Nephron (organoid): Measurements from ENCODE around the gene SLC31A2.

Source experiments
- H3K27ac Mint-ChIP-seq, 3 experiments: 2 replicates each; pipeline ENCODE4 v1.8.0; 2020; ENCODE audit warnings: mixed read lengths in 3 of 3, mild to moderate bottlenecking in 2 of 3, moderate library complexity in 1 of 3
- H3K27me3 Mint-ChIP-seq: 2 replicates; pipeline ENCODE4 v1.8.0; 2021; ENCODE audit warnings: low read depth, mild to moderate bottlenecking, moderate library complexity, mixed read lengths
- H3K36me3 Mint-ChIP-seq: 2 replicates; pipeline ENCODE4 v1.8.0; 2020; ENCODE audit warnings: low read depth, mixed read lengths
- H3K4me1 Mint-ChIP-seq: 2 replicates; pipeline ENCODE4 v1.8.0; 2020; ENCODE audit warnings: mixed read lengths
- H3K4me3 Mint-ChIP-seq, 3 experiments: 2 replicates each; pipeline ENCODE4 v1.8.0; 2020; ENCODE audit warnings: mild to moderate bottlenecking in 3 of 3, mixed read lengths in 3 of 3, moderate library complexity in 2 of 3
- H3K9me3 Mint-ChIP-seq: 2 replicates; pipeline ENCODE4 v1.8.0; 2020; ENCODE audit warnings: mixed read lengths
- TF ChIP-seq, protein P1 (sequence below), 3 experiments: fragments of 200-600 bp; sonication (generic); IDR thresholded peaks; one replicate each; pipeline ENCODE4 v1.5.0; 2021; ENCODE audit warnings: antibody characterized with exemption in 3 of 3; ENCODE audit not compliant: unreplicated experiment in 3 of 3

The SLC31A2 gene

DNA sequence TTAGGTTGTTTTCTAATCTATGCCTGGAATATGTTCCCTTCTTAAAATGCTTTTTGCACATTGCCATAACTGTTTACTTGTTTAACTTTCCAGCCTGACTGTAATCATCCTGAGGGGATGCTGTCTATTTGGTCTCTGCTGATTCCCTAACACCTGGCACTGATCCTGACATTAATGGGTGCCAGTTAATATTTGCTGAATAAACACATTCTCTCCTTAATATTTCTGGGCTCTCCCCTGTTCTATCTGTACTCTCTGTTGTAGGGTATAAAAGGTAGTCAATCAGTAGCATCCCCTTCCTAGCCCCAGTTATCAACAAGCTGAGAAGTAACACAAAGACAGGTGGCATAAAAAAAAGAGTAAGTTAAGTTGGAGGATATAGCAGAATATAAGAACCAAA, 21.3 kb upstream of the SLC31A2 start:
- Mint-ChIP-seq H3K27me3 (peaks cover 22% of the 10 kb centered on the region), H3K36me3 (no peaks in the 10 kb centered on the region), H3K9me3 (no peaks in the 10 kb centered on the region), H3K4me1 (no peaks in the 10 kb centered on the region), H3K27ac (no peak overlapping the region), H3K4me3 (no peak overlapping the region)
- TF ChIP-seq, protein P1, sequence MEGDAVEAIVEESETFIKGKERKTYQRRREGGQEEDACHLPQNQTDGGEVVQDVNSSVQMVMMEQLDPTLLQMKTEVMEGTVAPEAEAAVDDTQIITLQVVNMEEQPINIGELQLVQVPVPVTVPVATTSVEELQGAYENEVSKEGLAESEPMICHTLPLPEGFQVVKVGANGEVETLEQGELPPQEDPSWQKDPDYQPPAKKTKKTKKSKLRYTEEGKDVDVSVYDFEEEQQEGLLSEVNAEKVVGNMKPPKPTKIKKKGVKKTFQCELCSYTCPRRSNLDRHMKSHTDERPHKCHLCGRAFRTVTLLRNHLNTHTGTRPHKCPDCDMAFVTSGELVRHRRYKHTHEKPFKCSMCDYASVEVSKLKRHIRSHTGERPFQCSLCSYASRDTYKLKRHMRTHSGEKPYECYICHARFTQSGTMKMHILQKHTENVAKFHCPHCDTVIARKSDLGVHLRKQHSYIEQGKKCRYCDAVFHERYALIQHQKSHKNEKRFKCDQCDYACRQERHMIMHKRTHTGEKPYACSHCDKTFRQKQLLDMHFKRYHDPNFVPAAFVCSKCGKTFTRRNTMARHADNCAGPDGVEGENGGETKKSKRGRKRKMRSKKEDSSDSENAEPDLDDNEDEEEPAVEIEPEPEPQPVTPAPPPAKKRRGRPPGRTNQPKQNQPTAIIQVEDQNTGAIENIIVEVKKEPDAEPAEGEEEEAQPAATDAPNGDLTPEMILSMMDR (IDR thresholded peaks at IDR 0.05; ENCODE audit: unreplicated experiment in 3 of 3): no peak

DNA sequence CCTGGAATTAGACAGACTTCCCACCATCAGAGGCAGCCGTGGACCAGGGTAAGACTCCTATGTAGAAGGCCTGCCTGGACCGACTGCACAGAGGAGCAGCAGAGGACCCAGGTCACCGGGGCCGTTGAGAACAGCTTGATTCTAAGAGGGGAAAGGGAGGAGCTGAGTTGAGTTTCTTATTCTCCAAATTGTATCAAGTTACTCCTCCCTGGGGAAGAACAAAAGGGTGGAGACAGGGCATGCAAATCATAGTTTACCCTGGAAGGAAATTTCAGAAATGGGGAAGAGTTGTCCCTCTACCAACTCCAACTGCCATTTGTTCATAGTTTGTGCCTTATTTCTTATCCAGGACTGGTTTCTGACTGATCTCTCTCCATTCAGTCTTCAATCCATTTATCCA, 20.9 kb upstream of the SLC31A2 start:
- H3K27ac Mint-ChIP-seq: no peak overlapping the region
- H3K36me3 Mint-ChIP-seq: no peaks in the 10 kb centered on the region
- TF ChIP-seq, protein P1 (IDR thresholded peaks at IDR 0.05; ENCODE audit: unreplicated experiment in 3 of 3): no peak
- no peak overlapping the region for H3K4me3 Mint-ChIP-seq
- no peaks in the 10 kb centered on the region for H3K9me3 Mint-ChIP-seq
- H3K4me1 Mint-ChIP-seq: no peaks in the 10 kb centered on the region
- H3K27me3 Mint-ChIP-seq: peaks cover 20% of the 10 kb centered on the region

DNA sequence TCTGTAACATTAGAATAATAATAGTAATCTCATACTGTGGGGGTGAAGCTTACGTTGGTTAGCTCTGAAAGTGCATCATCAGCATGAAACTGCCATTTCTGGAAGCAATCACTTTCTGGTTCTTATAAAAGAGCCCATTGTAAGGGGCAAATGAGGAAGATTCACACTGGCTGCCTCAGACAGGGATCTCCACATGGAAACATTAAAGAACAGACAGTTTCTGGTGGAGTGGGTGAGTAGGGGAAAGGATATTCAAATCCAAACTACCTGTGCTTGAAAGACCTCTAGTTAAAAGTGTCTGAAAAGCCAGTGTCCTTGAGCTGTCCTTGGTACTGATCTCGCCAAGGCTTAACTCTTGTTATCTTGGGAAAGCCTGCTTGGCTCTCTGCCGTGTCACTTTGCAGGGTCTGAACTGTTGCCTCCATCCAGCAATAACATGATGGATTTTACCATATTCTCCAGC, 19.1 kb upstream of the SLC31A2 start:
- H3K4me1 Mint-ChIP-seq: no peaks in the 10 kb centered on the region
- no peak overlapping the region for H3K27ac Mint-ChIP-seq
- peaks cover 26% of the 10 kb centered on the region for H3K27me3 Mint-ChIP-seq
- H3K4me3 Mint-ChIP-seq: no peak overlapping the region
- TF ChIP-seq, protein P1 (IDR thresholded peaks at IDR 0.05; ENCODE audit: unreplicated experiment in 3 of 3): no peak
- no peaks in the 10 kb centered on the region for H3K36me3 Mint-ChIP-seq
- H3K9me3 Mint-ChIP-seq: no peaks in the 10 kb centered on the region

DNA sequence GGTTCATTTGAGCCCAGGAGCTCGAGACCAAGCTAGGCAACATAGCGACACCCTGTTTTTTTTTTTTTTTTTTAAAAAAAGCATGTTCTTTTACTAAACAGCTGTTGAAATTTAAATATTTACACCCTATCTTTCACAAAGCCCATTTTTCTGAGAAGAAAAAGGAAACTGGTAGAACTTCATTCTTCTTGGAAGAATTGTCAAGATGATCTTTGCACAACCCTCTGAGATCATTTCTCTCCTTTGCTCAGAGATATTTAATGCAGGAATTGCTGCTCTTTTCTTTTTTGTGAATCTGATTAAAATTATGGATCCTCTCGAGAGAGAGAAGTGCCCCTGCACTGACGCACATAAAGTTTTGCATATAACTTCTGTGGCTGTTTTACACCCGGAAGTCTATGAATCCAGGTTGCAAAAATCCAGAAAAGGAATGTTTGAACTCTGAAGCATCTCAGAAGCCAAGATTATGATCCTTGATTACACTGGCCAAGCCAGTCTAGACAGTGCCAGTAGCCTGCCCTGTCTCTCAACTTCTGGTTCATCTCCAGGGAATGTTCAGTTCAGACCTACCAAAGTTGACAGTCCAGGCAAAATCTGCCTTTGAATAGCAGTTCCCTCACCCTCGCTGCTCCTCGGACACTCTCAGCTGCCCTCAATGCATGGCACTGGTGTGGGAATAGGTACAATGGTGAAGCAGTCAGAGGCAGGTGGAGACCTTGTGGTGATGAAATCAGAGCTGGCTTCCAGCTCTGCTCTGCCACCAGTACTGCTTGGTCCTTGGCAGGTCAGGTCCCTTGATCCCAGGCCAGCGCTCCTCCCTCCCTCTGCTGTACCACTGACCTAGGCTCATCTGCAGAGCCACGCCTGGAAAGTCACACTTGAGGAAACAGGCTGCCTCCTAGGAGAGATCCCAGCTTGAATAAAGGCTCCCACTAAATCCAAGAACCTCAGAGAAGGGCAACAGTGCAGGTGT, 13.3 kb upstream of the SLC31A2 start:
- Mint-ChIP-seq H3K9me3 (peaks cover 10% of the 10 kb centered on the region), H3K27me3 (peaks cover 16% of the 10 kb centered on the region), H3K36me3 (no peaks in the 10 kb centered on the region), H3K4me1 (no peaks in the 10 kb centered on the region), H3K4me3 (no peak overlapping the region), H3K27ac (no peak overlapping the region)
- TF ChIP-seq, protein P1 (IDR thresholded peaks at IDR 0.05; ENCODE audit: unreplicated experiment in 3 of 3): no peak

DNA sequence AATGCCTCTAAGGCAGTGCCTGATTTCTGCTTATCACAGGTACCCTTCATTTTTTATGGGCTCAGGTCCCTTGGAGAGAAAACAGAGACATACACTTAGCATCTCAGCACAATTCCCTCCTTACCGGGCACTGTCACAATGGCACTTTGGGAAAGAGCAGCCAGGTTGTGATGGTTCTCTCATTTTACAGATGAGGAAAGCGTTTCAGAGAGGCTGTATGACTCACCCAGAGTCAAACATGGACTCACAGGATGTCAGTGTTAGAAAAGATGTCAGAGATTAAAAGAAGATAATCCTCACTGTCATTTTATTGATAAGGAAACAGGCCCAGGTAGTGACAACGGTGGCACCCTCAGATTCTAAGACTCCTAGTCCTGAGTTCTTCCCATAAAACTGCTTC, 12.0 kb upstream of the SLC31A2 start:
- TF ChIP-seq, protein P1 (IDR thresholded peaks at IDR 0.05; ENCODE audit: unreplicated experiment in 3 of 3): no peak
- no peaks in the 10 kb centered on the region for H3K36me3 Mint-ChIP-seq
- no peak overlapping the region for H3K27ac Mint-ChIP-seq
- H3K9me3 Mint-ChIP-seq: peaks cover 14% of the 10 kb centered on the region
- no peak overlapping the region for H3K4me3 Mint-ChIP-seq
- H3K27me3 Mint-ChIP-seq: peaks cover 16% of the 10 kb centered on the region
- no peaks in the 10 kb centered on the region for H3K4me1 Mint-ChIP-seq
